Stimulated activated CD8-positive, alpha-beta memory T cell treated with anti-CD3 and anti-CD28 coated beads, Interleukin-2, amount 100 ng/mL, for 1 hour (primary cell): ENCODE data around the gene ALG12.

ENCODE experiments used
- DNase-seq, 2 donors: peaks; one replicate each; pipeline ENCODE4 v3.0.0-alpha.2; 2020; ENCODE audit warnings: low read depth in 2 of 2

The ALG12 gene

DNA sequence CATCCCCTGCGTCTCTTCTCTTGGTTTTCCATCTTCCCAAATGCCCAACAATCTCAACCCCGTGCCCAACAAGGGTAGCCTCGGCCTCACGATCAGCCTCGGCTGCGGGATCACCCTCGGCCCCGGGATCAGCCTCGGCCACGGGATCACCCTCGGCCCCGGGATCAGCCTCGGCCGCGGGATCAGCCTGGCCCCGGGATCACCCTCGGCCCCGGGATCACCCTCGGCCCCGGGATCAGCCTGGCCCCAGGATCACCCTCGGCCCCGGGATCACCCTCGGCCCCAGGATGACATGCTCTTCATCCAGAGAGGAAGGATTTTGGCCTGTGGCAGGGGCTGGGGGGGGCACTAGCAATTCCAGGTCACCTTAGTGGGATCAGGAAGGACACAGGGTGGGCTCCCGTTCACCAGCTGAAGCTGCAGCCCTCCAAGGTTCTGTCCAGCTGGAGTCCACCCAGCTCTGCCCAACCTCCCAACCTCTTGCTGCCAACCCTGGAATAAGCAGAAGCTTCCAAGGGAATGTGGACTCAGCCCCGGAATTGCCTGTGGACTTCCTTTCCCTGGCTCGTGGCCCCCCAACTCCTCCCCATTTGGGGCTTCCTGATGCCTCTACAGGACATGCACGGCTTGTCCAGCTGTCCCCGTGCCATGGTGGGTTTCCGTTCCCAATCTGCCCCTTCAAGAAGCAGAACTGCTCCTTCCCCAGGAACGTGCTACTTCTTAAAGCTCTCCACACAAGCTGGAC, 6.2 kb downstream of the ALG12 start:
- DNase-seq, result no peak

GRCh38 chr22:49910229-49911155, 7.7 kb downstream of the ALG12 start:
- no peak for DNase-seq

DNA sequence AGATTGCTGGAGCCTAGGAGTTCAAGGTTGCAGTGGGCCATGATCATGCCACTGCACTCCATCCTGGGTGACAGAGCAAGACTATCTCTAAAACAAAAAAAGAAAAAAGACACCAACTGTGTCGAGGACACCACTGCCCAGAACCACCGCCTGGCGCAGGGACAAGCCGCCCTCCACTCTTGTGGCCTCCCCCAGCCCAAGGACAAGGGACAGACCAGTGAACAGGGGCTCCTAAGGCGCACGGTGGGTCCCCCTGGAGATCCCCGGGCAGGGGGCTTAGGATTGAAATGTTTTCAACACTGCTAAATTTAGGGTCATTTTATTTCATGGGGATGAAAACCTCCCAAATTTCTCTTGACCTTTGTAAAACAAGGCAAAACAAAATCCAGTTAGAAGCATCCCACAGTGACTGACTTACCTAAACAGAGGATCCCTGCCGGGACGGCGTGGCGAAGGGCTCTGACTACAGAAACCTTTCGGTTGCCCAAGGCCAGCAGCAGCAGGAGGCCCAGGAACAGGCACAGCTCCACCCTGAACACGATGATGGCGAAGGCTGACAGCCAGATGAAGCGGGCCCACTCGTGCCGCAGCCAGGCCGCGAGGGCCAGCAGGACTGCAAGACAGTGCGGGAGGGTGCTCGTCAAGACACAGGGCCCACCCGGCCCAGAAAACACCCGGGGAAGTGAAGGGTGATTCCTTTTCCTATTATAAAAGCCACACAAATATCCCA, 8.6 kb downstream of the ALG12 start:
- no peak for DNase-seq

GRCh38 chr22:49907807-49908206, 10.4 kb downstream of the ALG12 start:
- no peak for DNase-seq

GRCh38 chr22:49906799-49907290, 11.4 kb downstream of the ALG12 start:
- DNase-seq, result no peak

GRCh38 chr22:49906071-49906798, 12.0 kb downstream of the ALG12 start:
- DNase-seq, result no peak

- DNase-seq, result no peak
These were observed 12.8 kb downstream of the ALG12 start for GRCh38 chr22:49905465-49905864.

DNA sequence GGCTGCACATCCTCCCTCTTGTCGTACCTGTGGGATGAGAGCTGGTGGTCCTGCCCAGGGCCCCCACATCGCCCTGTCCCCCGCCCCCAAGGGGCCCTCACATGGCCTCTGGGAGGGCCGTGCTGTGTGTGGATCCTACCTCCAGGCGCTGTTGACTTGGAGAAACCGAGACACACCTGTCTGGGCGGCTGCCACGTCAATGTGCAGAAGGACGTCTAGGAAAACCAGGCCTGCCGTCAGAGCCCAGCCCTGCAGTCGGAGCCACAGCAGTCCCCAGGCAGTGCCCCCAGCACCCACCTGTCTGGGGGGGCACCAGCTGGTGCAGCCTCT, 14.2 kb downstream of the ALG12 start:
- DNase-seq, result no peak

- DNase-seq, result no peak
These were observed 14.8 kb downstream of the ALG12 start for GRCh38 chr22:49903322-49904039.

DNA sequence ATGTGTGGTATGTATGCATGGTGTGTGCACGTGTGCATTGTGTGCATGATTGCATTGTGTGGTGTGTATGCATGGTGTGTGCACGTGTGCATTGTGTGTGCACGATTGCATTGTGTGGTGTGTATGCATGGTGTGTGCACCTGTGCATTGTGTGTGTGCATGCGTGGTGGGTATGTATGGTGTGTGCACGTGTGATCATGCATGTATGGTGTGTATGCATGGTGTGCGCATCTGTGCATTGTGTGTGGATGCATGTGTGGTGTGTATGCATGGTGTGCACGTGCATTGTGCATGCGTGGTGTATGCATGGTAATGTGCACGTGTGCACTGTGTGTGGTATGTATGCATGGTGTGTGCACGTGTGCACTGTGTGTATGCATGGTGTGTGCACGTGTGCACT, 16.8 kb downstream of the ALG12 start:
- DNase-seq, result no peak

- DNase-seq, result no peak
These were observed 17.6 kb downstream of the ALG12 start for GRCh38 chr22:49900441-49901230.

DNA sequence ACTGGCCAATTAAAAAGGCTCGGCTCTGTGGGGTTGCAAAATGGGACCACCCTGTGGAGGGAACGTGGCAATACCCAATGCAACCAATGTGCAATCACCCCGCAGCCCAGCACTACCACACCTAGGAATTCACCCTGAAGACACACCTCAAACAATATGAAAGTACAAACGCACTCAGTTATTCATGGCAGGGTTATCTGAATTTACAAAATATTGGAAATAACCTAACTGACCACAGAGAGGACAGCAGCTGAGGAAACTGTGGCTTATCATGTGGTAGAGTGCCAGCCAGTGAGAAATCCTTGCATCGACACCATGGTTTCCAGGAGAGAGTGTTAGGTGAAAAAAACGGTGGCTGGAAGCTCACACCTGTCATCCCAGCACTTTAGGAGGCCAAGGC, 18.7 kb downstream of the ALG12 start:
- DNase-seq, result no peak

GRCh38 chr22:49897015-49897684, 21.1 kb downstream of the ALG12 start:
- no peak for DNase-seq

DNA sequence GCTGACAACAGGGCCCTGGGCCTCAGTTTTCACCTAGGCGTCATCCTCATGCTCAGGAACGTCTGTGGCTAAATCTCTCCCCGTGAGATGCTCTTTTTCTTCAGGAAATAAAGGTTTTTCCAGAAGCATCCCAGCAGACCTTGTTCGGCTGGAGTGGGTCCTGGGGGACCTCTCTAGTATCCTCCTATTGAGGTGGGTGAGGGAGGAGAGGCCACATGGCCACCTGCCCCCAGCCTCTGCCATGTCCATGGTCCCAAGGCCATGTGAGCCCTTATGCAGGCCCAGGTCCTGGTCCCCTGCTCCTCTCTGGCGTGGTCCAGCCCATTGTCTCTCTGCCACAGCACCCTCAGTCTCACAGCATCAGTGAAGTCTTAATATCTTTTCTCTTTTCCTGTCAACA, 22.0 kb downstream of the ALG12 start:
- no peak for DNase-seq

DNA sequence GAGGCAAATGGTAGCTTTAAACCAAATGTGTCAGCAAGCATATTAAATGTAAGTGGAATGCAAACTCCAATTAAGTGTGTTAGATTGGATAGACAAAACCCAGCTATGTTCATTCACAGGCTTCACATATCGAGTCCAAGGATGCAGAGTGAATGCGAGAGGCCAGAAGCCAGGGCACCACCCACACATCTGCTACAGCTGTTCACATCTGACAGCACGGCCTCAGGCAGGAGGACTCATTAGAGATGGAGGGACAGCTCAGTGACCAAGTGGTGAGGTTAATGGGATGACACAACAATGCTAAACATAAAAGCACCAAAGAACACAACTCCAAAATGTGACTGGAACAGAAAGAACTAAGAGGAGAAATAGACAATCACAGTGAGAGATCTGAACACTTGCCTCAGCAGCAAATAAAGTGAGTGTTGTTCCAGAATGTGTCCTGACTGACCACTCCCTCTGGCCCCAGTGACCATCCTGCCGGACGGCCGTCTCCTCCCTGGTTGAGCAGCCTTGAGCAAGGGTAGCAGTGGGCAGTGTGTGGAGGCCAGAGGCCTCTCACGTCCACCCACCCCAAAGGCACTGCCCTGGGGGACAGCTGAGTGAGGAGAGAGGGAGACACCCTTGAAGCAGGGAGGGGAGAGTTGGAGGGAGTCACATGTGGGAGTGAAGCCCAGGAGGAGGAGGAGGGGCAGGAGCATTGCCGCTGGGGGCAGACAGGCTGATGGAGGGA, 23.8 kb downstream of the ALG12 start:
- no peak for DNase-seq

- no peak for DNase-seq
These were observed 25.2 kb downstream of the ALG12 start for GRCh38 chr22:49893025-49893424.

DNA sequence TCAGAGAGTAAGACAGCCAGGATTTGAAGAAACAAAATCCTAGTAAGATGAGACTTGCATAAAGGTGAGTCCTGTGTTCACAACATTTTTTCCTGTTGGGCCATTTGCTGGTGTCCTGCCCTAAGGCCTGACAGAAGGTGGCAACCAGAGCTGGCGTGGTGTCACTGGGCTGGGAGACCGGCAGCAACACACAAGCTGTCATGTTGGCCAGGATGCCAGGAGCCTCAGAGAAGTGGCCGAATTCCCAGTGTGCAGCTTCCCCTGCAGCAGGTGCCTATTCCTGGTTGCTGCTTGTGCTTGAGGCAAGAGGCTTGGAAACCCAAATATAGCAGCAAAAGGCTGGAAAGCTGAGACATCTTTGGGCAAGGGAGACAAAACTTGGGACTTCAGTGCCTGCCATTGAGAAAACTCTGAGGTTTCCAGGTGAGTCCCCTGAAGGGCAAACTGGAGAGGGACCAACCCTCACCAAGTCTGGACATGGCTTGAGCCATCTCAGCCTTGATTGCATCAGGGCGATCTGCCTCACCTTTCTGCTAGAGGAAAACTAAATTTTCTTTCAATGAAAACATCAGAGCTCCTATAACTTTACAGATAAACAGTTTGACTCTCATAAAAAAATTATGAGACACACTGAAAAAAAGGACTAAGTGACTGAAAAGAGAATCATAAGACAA, 25.9 kb downstream of the ALG12 start:
- DNase-seq, result no peak

GRCh38 chr22:49889071-49889470, 29.2 kb downstream of the ALG12 start:
- DNase-seq, result no peak
